OCI-LY3 (cell line): ENCODE results near the gene NAA15.

Experiments used
- CTCF ChIP-seq: fragments of 200-600, 300-600 bp; sonication (generic); IDR thresholded peaks from 2 replicates; pipeline ENCODE4 v1.5.1; 2014; ENCODE audit warnings: antibody characterized with exemption, low read length, low read depth
- EZH2phosphoT487 ChIP-seq: fragments of 200-600 bp; shearing (Covaris generic); IDR thresholded peaks from 2 replicates; pipeline ENCODE4 v1.6.1; 2018; ENCODE audit warnings: antibody characterized with exemption, mixed run types, low read depth

GRCh38 chr4:139300431-139301112 is 733 bp upstream of the NAA15 start:
- TF ChIP-seq CTCF (no peak), EZH2phosphoT487 (no peak)
